AG09319 (cell line): Measurements from ENCODE around the gene SLC47A1.

Source experiments
- DNase-seq: peaks from one replicate; pipeline ENCODE4 v3.0.0-alpha.2; 2010; ENCODE audit warnings: low read depth; ENCODE audit errors: extremely low read depth
- TF ChIP-seq, protein P1 (sequence below): IDR thresholded peaks from 2 replicates; pipeline ENCODE4 v1.5.1; 2011; ENCODE audit warnings: low read depth, mild to moderate bottlenecking, inconsistent platforms, low read length, moderate library complexity

SLC47A1 gene

DNA sequence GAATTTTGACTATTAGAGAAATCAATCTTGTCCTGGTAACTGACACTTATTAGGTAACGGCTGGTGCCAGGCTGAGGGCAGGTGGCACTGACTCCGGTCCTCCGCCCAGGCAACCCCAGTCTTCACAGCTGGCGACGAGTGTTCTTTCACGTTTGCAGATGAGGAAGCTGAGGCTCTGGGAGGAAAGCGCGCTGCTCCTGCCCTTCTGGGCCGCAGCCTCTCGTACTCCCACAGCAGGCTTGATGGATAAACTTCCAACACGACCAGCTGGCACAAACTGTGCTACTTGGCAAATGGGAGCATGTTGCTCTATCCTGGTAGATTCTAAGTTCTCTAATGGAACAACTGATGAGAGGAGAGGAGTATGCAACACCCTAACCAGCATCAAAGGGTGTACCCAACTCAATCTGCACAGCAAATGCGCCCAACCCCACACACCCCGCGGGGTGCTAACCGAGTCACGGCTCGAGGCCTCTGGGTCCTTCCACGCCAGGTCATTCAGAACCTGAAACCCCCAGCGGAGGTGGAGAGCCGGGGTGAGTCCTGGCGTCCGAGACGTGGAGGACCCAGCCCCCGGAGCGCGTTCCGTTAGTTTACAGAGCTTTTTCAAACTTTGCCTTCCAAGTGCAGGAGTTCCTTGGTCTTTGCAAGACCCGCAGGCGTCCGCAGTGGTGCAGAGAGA lies 477 bp upstream of the SLC47A1 start:
- no peak for DNase-seq
- TF ChIP-seq, protein P1, sequence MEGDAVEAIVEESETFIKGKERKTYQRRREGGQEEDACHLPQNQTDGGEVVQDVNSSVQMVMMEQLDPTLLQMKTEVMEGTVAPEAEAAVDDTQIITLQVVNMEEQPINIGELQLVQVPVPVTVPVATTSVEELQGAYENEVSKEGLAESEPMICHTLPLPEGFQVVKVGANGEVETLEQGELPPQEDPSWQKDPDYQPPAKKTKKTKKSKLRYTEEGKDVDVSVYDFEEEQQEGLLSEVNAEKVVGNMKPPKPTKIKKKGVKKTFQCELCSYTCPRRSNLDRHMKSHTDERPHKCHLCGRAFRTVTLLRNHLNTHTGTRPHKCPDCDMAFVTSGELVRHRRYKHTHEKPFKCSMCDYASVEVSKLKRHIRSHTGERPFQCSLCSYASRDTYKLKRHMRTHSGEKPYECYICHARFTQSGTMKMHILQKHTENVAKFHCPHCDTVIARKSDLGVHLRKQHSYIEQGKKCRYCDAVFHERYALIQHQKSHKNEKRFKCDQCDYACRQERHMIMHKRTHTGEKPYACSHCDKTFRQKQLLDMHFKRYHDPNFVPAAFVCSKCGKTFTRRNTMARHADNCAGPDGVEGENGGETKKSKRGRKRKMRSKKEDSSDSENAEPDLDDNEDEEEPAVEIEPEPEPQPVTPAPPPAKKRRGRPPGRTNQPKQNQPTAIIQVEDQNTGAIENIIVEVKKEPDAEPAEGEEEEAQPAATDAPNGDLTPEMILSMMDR, result no peak

DNA sequence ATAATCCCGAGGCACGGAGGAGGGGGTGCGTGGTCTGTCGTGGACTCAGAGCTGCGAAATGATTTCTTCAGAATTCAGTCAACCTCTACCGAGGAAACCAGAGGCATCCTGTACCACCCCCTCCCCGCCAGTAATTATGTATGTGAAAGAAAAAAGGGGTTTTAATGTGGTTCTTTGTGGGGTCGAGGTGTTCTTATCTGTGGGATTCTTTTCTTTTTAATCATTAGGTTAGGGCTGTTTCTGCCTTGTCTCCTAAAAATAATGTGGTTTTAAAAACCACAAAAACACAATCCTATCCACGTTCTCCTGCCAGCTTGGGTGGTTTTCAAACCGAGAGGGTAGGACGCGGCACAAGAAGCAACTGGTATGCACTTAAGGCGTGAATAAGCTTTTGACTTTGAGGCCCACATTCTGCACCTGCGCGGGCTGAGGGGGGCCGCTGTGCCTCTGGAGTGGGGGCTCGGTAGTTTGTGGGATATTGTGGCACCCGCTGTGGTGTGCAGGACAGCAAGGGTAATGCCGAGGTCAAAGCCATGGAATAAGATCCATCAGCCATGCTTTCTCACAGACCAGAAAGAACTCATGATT lies 1.0 kb downstream of the SLC47A1 start:
- TF ChIP-seq, protein P1, result no peak
- DNase-seq, result no peak

DNA sequence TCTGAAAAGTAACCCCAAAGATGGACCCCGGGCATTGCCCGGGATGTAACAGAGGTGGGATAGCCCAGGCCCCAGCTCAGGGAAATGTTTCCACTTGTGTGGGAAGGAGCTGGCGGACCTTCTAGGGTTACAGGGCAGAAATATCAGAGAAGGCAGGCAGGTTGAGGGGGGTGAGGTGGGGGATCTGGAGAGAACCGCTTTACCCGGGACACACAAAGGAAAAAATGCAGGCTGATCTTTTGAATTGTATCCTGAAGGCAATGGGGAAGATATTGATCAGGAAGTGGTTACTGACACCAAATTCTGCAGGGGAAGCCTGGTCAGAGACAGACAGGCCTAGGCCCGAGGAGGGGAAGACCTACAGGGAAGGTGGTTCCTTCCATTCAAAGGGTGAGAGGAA lies 3.5 kb downstream of the SLC47A1 start:
- DNase-seq, result no peak
- TF ChIP-seq, protein P1, result no peak

DNA sequence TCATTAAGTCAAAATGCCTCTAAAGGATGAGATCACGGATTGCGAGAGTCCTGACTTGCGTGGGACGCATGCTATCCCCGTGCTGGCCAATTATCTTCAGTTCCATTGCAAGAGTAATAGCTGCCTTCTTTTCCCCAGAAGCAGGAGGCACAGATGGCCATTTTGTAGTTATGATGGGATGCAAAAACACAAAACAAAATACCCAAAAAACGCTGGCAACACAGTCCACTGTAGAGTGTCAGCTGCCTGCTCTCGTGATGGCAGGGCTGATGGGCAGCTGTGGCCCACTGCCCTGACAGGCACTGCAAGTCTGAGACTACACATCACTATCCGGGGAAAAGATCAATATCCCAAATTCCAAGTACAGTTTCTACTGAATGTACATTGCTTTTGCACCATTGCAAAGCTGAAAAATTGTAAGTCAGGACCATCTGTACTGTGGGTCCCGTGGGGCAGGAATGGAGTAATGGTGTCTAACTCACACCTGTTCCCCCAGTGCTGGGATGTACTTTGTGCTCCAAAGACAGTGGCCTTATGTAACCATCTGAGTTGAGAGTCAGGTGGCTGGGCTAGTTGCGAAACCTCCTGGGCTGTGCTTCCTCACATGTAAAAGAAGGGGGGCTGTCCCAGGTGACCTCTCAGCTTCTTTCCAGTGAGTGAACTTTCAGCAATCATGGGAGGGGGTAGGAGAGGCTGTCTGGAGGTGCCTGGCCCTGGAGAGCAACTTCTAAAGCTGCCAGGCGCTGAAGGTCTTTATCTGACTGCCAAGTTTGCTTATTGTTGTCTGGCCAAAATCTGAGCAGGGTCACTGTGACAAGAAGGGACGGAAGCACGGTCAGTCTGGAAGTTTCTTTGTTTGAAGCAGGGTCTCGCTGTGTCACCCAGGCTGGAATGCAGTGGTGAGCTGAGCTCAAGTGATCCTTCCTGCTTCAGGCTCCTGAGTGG lies 4.7 kb downstream of the SLC47A1 start:
- TF ChIP-seq, protein P1, result no peak
- no peak for DNase-seq

DNA sequence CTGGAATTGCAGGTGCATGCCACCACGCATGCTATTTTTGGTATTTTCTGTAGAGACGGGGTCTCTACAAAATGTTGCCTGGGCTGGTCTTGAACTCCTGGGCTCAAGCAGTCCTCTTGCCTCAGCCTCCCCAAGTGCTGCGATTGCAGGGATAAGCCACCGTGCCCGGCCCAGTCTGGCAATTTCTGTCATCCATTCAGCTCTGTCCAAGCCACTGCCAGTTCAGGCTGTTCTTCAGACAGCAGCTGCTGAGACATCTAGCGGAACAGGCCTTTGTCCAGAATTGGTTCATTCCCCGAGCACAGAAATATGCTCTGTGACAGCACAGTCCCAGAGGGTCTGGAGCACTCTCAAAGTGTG lies 5.4 kb downstream of the SLC47A1 start:
- no peak for DNase-seq
- TF ChIP-seq, protein P1, result no peak

DNA sequence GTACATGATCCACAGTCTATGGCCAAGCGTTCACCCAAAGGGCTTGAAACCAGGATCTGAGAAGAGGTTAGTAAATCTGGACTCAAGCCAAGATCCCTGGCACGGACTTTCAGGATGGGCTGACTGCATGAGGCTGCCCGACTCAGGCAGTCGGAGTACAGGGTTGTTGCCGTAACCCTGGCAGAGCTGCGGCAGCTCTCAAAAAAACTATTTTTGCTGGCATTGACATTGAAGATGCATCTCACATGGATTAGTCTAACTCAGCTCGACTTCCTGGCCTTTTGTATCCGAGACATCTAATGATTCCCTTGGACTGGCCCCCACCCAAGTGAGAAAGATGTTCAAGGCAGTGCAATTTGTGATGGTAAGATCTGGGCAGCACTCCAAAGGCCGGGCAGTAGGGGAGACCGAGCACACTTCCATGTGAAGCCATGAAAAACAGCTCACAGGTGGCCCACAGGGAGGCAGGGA lies 6.2 kb downstream of the SLC47A1 start:
- DNase-seq, result no peak
- TF ChIP-seq, protein P1, result no peak
